ENCODE data around the gene DCAF12.
"Not testable (repeated sequence)": the region's sequence is repeated elsewhere in the genome, so short reads cannot be mapped to it uniquely, and the experiment has no call there.

The DCAF12 gene

DNA sequence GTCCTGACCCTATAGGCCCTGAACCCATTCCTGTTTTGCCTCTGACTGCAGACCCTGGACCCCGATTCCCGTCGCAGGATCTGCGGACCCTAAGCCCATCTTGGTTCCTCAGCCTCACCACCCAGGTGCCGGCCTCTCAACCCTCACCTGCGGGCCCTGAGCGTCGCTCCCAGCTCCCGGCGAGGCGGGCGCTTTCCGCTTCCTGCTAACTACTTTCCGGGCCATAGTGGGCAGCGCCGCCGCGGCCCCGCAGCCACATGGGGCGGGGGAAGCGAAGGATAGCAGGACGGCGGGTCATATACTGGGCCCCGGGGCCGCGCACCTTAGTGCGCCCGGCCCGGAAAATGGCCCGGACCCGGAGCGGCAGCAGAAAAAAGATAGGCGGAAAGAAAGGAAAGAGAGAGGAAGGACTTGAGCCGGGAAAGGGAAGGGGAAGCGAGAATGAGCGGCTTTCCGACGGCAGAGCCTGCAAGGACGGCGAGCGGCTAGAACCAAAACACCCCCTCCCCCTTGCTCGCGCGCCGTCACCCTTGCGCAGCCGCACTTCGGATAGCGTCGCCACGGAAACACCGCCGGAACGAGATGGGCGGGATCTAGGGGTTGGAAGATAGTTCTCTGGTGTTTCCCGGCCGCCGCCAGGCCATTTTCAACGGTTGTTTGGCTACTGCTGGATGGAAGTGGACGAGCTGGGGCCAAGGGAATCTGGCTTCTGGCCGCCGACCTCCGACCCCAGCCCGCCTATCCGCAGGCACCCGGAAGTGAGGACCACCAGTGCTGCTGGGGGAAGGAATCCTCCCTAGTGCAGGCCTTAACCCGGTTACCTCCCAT lies at the start of gene DCAF12:
Gene DCAF12, minus strand, starts transcription at position 492 of the 828 bp plus-strand sequence. Its CDS starts 267 bp downstream, at position 225.
- peak; percentile 47 for DNase-seq

DNA sequence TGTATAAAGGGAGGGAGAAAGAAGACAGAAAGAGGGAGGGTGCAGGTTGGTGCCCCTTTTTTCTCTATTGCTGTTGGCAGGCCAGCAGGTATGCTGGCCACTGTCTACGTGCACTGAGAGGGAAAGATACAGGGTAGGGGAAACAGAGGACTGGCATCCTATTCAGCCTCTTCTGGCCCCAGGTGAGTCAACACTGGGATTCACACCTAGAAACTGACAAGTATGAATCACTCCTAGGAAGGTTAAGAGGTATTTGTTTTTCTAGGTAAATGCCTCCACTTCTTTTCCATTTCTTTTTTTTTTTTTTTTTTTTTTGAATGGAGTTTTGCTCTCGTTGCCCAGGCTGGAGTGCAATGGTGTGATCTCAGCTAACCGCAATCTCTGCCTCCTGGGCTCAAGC lies 49.6 kb upstream of the DCAF12 start:
- no peak for DNase-seq

DNA sequence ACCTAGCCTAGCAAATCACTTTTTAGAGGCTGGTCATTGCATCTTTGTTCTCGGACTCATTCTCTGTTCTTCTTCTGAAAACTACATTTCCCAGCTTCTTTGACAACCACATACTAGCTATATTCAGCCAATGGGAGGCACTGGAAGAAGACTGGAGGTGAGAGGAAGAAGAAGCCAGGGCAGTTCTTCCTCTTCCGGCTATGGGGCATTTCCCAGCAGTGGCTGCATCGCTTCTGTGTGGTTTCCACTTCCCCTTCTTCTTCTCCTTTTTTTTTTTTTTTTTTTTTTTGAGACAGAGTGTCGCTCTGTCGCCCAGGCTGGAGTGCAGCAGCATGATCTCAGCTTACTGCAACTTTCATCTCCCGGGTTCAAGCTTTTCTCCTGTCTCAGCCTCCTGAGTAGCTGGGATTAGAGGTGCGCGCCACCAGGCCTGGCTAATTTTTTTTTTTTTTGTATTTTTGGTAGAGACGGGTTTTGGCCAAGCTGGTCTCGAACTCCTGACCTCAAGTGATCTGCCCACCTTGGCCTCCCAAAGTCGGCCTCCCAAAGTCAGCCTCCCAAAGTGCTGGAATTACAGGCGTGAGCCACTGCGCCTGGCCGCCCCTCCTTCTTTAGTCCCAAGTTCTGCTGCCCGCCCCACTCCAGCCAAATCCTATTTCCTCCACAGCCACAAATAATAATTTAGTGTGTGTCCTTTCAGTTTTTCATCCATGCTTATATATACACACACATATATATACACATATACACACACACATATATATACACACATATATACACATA lies 45.4 kb upstream of the DCAF12 start:
- DNase-seq = no peak

DNA sequence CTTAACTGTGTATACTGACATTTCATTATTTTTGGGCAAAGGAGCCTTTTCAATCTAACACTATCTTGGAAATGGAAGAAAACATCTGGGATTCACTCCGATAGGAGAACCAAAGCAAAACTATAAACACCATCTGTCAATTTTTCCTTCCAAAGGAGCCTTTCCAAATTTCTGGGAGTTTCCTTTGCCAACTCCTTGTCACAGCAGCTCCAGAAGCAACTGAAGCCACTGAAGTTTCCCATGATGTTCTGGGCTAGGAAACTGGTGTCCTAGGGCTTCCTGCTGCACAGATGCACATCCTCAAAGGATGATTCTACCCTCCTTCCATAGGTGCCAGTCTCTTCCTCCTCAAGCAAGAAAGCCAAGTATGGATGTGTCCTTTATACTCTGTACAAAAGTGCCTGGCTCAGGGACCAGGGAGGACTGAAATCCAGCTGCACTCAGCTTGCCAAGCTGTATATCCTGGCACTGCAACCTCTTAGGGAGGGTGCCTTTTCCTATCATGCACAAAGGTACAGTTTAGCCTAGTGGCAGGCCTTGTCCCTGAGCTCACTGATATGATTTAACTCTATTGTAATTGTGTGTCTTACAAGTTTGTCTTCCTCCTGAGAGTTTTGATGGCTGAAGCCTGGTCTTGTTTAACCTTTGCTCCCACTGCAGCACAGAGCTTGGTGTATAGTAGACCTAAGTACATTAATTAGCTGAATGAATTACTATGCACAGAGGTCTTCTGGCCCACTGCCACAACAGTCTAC lies 43.9 kb upstream of the DCAF12 start:
- no peak for DNase-seq

DNA sequence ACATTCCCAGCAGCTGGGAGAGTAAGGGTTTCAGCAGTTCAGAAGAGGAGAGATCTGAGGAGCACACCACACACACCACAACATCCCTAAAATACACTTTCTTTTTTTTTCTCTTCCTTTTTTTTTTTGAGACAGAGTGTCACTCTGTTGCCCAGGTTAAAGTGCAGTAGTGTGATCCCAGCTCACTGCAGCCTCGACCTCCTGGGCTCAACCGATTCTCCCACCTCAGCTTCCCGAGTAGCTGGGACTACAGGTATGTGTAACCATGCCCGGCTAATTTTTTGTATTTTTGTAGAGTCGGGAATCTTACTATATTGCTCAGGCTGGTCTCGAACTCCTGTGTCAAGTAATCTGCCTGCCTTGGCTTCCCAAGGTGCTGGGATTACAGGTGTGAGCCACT lies 42.6 kb upstream of the DCAF12 start:
- no peak for DNase-seq

DNA sequence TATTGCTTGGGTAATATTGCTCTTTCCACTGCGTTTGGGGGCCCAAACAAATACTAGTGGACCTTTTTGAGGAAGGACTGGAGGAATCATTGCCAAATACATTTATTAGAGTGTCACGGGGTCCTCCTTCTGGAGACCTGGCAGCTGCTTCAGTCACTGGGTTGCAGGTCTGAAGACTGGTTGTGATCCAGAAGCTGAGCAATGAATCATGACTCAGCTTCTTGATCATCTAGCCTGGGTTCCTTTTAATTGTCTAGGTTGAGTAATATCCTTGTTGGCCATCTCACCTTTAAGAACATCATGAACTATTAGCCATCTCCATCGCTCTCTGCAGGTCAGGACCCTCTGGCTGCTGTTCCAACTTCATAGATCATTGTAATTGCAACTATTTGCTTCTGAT lies 36.9 kb upstream of the DCAF12 start:
- DNase-seq = no peak

DNA sequence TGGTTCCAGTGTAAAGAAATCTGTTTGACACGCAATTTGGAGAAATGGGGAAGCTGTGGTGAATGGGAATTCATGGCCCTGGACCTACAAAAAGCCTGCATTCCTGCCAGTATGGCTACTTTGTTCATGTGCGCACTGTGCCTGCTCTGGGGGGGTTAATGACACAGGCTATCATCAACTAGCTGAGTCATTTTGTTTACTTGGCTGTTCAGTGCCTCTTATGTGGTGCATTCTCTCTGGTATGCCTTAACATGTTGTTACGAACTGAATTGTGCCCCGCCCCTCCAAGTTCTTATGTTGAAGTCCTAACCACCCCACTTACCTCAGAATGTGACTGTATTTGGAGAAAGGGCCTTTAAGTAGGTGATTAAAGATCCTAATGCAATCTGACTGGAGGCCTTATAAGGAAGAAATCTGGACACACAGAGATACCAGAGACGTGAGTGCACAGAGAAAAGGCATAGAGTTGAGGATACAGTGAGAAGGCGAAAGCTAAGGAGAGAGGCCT lies 31.9 kb upstream of the DCAF12 start:
- DNase-seq = no peak

DNA sequence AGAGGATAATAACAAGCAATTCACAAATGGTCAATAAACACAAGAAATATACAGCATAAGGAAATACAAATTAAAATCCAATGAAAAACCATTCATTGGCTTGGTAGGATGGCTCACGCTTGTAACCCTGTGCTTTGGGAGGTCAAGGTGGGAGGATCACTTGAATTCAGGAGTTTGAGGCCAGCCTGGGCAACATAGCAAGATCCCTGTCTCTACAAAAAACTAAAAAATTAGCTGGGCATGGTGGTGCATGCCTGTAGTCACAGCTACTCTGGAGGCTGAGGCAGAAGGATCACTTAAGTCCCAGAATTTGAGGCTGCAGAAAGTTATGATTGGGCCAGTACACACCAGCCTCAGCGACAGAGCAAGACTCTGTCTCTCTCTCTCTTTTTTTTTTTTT lies 31.4 kb upstream of the DCAF12 start:
- no peak for DNase-seq

DNA sequence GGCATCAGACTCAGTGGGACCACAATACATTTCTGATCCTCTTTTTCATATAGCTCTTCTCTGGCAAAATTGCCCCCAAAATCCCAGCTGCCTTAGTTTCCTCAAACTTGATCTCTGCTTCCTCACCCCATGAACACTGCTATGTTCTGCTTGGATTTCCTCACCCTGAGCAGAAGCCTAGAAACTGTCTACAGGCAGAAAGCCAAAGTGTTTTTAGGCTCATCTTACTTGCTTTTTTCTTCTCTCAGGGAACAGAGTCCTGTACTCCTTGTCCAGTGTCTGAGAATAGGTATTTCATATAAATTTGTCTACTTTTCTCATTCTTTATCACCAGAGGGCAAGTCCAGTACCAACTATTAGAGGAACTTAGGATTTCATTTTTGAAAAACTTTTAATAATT lies 30.8 kb upstream of the DCAF12 start:
- no peak for DNase-seq

DNA sequence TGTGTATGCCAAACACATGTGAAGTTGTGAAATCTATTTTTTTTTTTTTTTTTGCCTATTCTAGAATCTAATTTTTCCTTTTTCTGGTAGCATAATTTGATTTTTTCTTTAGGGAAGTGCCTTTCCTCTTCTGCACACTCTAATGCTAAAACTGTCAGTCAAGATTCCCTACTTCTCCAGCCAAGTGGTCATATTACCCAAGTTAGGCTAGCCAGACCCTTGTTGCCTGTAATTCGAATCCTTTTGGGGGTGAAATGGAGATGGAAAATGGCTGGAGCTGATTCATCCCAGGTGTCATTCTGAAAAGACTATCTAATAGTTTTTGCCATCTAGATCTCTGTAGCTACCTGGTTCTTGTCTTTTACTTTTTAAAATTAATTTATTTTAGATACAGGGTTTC lies 27.6 kb upstream of the DCAF12 start:
- DNase-seq = no peak

DNA sequence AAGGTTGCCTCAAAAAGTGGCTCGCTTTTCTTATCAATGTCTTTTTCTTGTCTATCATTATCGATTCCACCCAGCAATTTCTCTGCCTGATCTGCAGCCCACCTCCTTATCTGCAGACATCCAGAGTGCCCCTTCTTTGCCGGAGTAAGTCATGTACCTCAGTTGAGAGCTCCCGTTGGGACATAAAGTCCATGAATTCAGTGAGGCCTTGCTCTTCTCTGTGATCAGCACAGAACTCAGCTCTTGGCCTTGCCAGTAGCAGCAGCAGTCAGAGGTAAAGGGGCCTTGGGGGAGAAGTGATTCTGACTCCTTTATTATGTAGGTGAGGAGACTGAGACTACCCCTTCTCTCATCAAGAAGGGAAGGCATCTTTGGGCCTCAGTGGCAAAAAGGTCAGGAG lies 24.9 kb upstream of the DCAF12 start:
- DNase-seq = no peak

DNA sequence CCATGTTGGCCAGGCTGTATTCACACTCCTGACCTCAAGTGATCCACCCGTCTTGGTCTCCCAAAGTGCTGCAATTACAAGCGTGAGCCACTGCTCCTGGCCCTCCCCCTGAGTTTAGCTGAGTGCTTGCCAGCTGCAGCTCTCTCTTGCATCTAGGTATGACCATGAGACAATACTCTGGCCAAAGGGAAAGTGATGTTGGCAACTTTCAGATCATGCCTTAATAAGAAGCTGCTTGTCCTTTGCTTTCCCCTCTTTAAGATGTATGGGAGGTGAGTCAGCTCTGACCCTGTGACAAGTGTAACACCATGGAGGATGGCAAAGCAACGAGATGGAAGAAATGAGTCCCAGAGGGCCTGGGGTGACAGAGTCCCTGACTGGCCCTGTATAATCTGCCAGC lies 18.7 kb upstream of the DCAF12 start:
- no peak for DNase-seq

DNA sequence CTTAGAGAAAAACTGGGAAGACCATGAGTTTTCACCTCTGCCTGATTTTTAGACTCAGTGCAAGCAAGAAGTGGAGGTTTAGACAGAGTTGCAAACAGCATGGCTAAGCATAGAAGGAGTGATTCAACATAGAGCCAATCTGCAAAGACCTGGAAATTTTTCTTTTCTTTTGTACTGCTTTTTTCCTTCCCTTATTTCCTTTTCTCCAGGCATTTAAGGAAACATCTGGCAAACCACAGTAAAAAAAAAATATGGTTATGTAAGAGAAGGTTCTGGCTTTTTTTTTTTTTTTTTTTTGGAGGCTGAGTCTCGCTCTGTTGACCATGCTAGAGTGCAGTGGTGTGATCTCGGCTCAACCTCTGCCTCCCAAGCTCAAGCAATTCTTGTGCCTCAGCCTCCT lies 16.6 kb upstream of the DCAF12 start:
- no peak for DNase-seq

DNA sequence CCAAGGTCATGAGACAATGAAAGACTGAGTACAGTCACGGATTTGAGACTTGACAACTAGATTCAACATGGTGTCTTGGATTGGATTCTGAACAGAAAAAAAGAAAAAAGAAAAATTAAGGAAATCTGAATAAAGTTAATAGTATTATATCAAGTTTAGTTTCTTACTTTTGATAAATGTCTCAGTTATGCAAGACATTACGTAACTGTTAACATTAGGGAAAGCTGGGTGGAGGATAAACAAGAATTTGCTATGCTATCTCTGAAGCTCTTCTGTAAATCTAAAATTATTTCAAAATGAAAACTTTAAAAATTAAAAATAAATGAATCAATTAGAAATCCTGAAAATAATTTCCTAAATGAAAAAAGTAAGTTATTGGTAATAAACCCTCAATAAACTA lies 14.4 kb upstream of the DCAF12 start:
- DNase-seq = no peak

DNA sequence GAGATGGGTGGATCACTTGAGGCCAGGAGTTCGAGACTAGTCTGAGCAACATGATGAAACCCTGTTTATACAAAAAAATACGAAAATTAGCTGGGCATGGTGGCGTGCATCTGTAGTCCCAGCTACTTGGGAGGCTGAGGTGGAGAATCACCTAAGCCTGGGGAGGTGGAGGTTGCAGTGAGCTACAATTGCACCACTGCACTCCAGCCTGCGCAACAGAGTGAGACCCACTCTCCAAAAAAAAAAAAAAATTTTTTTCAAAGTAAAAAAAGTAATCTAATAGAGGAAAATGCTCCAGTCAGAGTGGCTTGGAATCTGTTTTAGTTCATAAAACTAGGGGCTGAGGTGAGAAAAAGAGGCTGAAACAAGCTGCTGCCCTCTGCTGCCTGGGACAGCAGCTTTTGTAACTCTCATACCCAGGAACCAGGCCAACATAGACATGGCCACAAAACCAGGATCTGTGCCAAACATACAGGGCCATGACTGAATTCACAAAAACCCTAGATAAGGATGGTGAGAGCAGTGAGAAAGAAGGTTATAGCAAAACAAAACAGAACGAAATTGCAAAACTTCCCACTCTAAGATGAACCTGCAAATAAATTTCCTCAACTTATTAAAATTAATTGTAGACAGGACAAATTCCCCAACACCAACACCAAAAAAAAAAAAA lies 13.1 kb upstream of the DCAF12 start:
- no peak for DNase-seq

DNA sequence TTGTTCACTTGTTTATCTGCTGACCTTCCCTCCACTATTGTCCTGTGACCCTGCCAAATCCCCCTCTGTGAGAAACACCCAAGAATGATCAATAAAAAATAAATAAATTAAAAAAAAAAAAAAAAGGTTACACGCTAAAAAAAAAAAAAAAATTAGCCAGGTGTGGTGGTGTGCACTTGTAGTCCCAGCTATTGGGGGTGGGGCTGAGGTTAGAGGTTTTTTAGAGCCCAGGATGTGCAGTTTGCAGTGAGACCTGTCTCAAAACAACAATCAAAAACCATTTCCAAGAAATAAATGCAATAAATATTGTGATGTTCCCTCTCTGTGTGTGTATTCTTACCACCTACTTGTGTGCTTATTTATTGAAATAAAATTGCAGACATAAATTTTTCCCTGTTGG lies 12.1 kb upstream of the DCAF12 start:
- not testable (repeated sequence) for DNase-seq

DNA sequence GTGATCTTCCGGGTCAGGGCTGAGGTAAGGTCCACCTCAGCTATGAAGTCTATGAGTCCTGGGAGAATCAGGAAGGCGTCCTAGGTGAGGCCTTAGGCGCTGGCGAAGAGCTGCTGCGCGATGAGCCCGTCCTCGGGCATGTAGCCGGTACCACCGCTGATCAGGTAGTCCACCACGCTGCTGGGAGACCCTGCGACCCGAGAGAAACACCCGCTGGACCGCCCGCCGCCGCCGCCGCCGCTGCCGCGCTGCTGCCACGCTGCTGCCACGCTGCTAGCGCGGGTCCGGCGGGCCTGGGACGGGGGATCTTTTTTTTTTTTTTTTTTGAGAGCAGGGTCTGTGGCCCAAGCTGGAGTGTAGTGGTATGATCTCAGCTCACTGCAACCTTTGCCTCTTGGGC lies 8.0 kb upstream of the DCAF12 start:
- no peak for DNase-seq

DNA sequence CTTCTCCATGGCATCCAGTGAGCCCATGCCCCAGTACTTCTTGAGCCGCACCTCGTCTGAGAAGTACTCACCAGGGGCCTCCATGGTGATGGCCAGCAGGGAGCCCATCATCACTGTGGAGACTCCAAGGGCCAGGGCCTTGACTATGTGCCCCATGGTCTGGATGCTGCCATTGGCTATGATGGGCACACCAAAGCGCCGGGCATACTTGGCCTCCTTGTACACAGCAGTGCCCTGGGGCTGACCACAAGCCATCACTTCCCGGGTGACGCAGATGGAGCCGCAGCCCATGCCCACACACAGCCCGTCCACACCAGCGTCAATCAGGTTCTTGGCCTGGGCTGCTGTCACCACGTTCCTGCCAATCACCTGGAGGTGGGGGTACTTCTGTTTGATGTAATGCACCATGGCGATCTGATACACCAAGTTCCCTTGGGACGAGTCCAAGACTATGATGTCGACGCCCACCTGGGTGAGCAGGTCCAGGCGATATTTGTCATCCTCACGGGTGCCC lies 7.0 kb upstream of the DCAF12 start:
- DNase-seq = no peak

DNA sequence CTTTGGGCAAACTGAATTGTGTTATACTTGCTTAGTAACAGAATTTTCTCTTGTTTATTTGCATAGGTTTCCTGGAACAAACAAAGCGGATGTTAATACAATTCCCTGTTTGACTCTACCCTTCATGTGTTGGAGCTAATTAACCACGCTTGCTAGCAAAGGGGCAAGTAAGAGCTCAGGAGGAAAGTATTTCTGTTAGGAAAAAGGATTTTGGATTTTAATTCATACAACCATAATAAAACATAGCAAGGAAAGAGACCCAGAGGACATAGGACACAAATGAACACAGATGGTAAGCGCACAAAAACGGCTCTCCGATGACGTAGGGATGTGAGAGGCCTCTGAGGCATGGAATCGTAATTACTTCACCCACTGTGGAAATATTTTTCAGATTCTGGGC lies 5.1 kb upstream of the DCAF12 start:
- no peak for DNase-seq

DNA sequence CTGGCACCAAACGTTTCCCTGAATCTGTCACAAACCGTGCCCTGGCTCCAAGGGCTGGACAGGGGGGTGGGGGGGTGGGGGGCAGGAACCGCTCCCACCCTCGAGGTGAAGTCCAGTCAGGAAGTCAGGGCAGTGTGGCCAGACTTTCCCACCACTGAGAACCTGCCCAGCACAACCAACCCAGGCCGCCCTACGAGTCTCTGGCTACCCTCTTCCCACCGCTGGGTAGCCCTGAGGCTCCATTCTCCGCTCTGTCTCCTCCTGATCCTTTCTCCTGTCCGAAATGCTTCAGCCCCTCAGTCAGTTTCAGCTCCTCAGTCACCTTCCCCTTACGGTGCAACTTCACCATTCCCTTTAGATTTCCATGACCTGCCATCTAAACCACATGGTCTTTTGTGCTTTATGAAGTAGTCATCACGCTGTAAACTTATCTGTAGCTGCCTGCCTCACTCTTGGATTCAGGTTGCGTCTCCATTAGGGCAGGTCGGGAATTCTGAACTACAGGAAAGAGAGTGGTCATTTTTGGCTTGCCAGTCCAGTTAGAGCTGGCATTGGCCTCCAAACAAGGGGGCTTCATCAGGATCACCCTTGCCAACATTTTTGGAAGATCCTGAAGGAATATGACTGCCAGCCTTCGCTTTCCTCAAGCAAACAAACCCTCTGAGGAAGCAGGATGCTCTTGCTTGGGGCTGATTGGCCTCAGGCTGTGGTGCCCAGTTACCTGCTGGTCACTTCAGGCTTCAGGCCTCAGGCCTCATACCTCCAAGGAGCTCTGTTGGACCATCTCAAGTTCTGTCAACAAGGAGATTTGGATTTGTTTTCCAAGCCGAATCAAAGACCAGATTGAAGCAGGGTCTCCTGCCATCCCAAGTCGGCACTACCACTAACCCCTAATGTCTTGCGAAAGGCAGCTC lies 794 bp upstream of the DCAF12 start:
- no peak for DNase-seq

DNA sequence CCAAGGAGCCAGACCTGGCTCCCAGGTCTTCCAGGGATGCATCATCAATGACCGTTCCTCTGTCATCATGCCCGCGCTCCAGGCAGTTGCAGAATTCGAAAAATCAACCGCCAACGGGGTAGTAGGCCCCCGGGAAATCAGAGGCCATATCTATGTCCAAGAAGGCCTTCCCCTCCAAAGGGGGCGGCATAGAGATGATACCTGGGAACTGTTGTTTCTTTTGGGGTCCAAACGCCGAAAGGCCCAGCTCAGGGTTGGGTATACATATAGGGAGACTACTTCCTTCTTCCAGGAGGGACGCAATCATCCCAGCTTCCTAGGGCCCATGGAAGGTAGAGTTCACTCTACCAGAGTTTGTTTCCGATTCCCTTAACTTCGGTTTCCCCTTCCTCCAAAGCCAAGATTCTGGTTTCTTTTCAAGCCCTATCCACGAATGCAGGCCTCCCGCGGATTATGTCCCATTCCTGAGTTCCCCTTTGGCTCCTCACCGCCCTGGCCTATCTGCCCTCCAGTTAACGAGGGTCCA lies 754 bp downstream of the DCAF12 start:
- DNase-seq = no peak

All from NCI-H524 treated with DMSO at 0.1 percent for 48 hours (cell line).